ENCODE measurements around the gene PLEKHO2. TPM values are rescaled to one million over a fixed set of nuclear protein-coding genes. Genes with fewer than 3 reads are reported as not detected.

PLEKHO2 gene
- total and polyA plus RNA-seq, 2 of the 8 experiments (the other 6 are each of a cell fraction or from before 2014, with no cell fraction given) = 16.9 to 20.1 TPM

DNA sequence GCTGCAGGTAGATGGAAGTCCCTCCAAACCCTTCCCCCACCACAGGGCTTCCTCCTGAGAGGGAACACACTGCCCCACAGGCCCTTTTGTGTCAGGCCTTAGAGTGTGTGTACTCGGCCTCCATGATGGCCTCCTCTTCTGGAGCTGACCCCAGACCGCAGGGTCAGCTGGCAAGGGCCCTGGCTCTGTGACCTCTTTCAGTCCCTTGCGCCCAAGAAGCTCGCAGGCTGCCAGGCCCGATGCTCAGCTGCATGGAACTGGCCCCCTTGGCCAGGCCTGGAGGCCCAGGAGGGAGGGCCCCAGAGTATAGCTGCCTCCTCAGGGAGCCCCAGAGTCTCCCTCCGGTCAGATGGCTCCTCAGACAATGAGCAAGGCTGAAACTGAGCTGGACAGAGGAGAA is 46.6 kb downstream of the PLEKHO2 start (continued):
- TF ChIP-seq, protein P1, sequence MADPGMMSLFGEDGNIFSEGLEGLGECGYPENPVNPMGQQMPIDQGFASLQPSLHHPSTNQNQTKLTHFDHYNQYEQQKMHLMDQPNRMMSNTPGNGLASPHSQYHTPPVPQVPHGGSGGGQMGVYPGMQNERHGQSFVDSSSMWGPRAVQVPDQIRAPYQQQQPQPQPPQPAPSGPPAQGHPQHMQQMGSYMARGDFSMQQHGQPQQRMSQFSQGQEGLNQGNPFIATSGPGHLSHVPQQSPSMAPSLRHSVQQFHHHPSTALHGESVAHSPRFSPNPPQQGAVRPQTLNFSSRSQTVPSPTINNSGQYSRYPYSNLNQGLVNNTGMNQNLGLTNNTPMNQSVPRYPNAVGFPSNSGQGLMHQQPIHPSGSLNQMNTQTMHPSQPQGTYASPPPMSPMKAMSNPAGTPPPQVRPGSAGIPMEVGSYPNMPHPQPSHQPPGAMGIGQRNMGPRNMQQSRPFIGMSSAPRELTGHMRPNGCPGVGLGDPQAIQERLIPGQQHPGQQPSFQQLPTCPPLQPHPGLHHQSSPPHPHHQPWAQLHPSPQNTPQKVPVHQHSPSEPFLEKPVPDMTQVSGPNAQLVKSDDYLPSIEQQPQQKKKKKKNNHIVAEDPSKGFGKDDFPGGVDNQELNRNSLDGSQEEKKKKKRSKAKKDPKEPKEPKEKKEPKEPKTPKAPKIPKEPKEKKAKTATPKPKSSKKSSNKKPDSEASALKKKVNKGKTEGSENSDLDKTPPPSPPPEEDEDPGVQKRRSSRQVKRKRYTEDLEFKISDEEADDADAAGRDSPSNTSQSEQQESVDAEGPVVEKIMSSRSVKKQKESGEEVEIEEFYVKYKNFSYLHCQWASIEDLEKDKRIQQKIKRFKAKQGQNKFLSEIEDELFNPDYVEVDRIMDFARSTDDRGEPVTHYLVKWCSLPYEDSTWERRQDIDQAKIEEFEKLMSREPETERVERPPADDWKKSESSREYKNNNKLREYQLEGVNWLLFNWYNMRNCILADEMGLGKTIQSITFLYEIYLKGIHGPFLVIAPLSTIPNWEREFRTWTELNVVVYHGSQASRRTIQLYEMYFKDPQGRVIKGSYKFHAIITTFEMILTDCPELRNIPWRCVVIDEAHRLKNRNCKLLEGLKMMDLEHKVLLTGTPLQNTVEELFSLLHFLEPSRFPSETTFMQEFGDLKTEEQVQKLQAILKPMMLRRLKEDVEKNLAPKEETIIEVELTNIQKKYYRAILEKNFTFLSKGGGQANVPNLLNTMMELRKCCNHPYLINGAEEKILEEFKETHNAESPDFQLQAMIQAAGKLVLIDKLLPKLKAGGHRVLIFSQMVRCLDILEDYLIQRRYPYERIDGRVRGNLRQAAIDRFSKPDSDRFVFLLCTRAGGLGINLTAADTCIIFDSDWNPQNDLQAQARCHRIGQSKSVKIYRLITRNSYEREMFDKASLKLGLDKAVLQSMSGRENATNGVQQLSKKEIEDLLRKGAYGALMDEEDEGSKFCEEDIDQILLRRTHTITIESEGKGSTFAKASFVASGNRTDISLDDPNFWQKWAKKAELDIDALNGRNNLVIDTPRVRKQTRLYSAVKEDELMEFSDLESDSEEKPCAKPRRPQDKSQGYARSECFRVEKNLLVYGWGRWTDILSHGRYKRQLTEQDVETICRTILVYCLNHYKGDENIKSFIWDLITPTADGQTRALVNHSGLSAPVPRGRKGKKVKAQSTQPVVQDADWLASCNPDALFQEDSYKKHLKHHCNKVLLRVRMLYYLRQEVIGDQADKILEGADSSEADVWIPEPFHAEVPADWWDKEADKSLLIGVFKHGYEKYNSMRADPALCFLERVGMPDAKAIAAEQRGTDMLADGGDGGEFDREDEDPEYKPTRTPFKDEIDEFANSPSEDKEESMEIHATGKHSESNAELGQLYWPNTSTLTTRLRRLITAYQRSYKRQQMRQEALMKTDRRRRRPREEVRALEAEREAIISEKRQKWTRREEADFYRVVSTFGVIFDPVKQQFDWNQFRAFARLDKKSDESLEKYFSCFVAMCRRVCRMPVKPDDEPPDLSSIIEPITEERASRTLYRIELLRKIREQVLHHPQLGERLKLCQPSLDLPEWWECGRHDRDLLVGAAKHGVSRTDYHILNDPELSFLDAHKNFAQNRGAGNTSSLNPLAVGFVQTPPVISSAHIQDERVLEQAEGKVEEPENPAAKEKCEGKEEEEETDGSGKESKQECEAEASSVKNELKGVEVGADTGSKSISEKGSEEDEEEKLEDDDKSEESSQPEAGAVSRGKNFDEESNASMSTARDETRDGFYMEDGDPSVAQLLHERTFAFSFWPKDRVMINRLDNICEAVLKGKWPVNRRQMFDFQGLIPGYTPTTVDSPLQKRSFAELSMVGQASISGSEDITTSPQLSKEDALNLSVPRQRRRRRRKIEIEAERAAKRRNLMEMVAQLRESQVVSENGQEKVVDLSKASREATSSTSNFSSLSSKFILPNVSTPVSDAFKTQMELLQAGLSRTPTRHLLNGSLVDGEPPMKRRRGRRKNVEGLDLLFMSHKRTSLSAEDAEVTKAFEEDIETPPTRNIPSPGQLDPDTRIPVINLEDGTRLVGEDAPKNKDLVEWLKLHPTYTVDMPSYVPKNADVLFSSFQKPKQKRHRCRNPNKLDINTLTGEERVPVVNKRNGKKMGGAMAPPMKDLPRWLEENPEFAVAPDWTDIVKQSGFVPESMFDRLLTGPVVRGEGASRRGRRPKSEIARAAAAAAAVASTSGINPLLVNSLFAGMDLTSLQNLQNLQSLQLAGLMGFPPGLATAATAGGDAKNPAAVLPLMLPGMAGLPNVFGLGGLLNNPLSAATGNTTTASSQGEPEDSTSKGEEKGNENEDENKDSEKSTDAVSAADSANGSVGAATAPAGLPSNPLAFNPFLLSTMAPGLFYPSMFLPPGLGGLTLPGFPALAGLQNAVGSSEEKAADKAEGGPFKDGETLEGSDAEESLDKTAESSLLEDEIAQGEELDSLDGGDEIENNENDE (IDR thresholded peaks at IDR 0.05; ENCODE audit: insufficient replicate concordance, low read length) = no peak
- TF ChIP-seq POLR2AphosphoS5 (IDR thresholded peaks at IDR 0.05; ENCODE audit: low read depth, low read length) (no peak), GABPA (IDR thresholded peaks at IDR 0.05; ENCODE audit: borderline replicate concordance, insufficient read depth, low read length) (no peak), POU5F1 (IDR thresholded peaks at IDR 0.05; ENCODE audit: low read depth, low read length) (no peak), BACH1 (IDR thresholded peaks at IDR 0.05; ENCODE audit: low read length) (no peak), FOSL1 (IDR thresholded peaks at IDR 0.05; ENCODE audit: insufficient read depth, low read depth, low read length) (no peak), EGR1 (IDR thresholded peaks at IDR 0.05; ENCODE audit: borderline replicate concordance, low read depth, low read length) (no peak), KDM1A (IDR thresholded peaks at IDR 0.05; ENCODE audit: borderline replicate concordance, low read length) (no peak), TAF7 (optimal IDR thresholded peaks at IDR 0.05; ENCODE audit: borderline replicate concordance, low read depth, low read length) (no peak), RFX5 (IDR thresholded peaks at IDR 0.05; ENCODE audit: borderline replicate concordance, low read depth, low read length) (no peak), KDM4A (IDR thresholded peaks at IDR 0.05; ENCODE audit: low read depth, low read length, severe bottlenecking) (no peak), TEAD4 (IDR thresholded peaks at IDR 0.05; ENCODE audit: low read depth, low read length) (no peak), SP2 (IDR thresholded peaks at IDR 0.05; ENCODE audit: low read length) (no peak)

All from H1 (cell line).